Measurements from ENCODE around the gene KCTD1. TPM values are rescaled to one million over a fixed set of nuclear protein-coding genes. Genes with fewer than 3 reads are reported as not detected.

The KCTD1 gene
- total and polyA plus RNA-seq, 2 donors (not counting 1 experiment from before 2014, with no cell fraction given): 2.3 to 5.0 TPM

- Mint-ChIP-seq H3K27ac (no peak overlapping the region), H3K27me3 (peaks cover 27% of the 10 kb centered on the region), H3K4me3 (no peak overlapping the region), H3K9me3 (ENCODE audit: insufficient read depth) (no peaks in the 10 kb centered on the region), H3K4me1 (no peaks in the 10 kb centered on the region)
- H3K27me3 ChIP-seq (replicated peaks in 1 of 4; ENCODE audit: control extremely low read depth in 1 of 4, control insufficient read depth in 3 of 4, insufficient read depth in 4 of 4, low read length in 3 of 4): peaks cover 0 to 4% (median 1%) of the 10 kb centered on the region in 4 experiments
- POLR2A ChIA-PET: no interaction called here
- CTCF ChIA-PET: interaction anchor here (0.6 to 1.5 kb wide), 3 partner anchors 21 to 80 kb away, joined by 3 to 5 read pairs (median 4); no protein-coding TSS in a partner anchor
- H3K9me3 ChIP-seq (ENCODE audit: control extremely low read depth in 1 of 3, control insufficient read depth in 2 of 3, insufficient read depth in 1 of 3, low read length in 2 of 3): no peaks in the 10 kb centered on the region
- no peak overlapping the region for H2AFZ ChIP-seq (ENCODE audit: insufficient read depth, low read depth, low read length, poor library complexity, severe bottlenecking)
- H3K4me1 ChIP-seq (ENCODE audit: control insufficient read depth in 2 of 2, insufficient read depth in 2 of 2, low read length in 2 of 2): no peaks in the 10 kb centered on the region
- no peaks in the 10 kb centered on the region for H3K36me3 ChIP-seq (replicated peaks in 1 of 2; ENCODE audit: control extremely low read depth in 1 of 2, control insufficient read depth in 1 of 2, extremely low read depth in 1 of 2, insufficient read depth in 2 of 2, low read length in 1 of 2)
- ATAC-seq (ENCODE audit: low read depth) (no peak), DNase-seq (no peak)
- no peak overlapping the region for H3K27ac ChIP-seq (ENCODE audit: low read length in 2 of 2)
- H3K4me3 ChIP-seq (ENCODE audit: control extremely low read depth in 1 of 5, extremely low read depth in 1 of 5, insufficient read depth in 1 of 5, low read depth in 2 of 5, low read length in 4 of 5): no peak overlapping the region
- no peaks in the 10 kb centered on the region for H3K79me2 ChIP-seq (ENCODE audit: control insufficient read depth, insufficient read depth, low read length)
- intact Hi-C loops (cut with micrococcal nuclease): no loop called here
- WGBS (ENCODE audit: insufficient coverage): 100% methylated on average over 1 of the region's 5 CpGs
- H3K9ac ChIP-seq (ENCODE audit: low read length): no peak overlapping the region
- TF ChIP-seq EZH2 (IDR thresholded peaks at IDR 0.05; ENCODE audit: borderline replicate concordance, insufficient read depth, low read depth, low read length, poor library complexity, severe bottlenecking) (no peak), CTCF (IDR thresholded peaks at IDR 0.05) (no peak)
- no peaks in the 10 kb centered on the region for H4K20me1 ChIP-seq (ENCODE audit: control insufficient read depth, insufficient read depth, low read length, poor library complexity, severe bottlenecking)
- H3K4me2 ChIP-seq (replicated peaks; ENCODE audit: low read depth, low read length, poor library complexity, severe bottlenecking): no peak overlapping the region
Observed at GRCh38 chr18:26568926-26569665, 20.7 kb upstream of the KCTD1 start.

GRCh38 chr18:26568513-26568912 lies 20.2 kb upstream of the KCTD1 start:
- DNase-seq (no peak), ATAC-seq (ENCODE audit: low read depth) (no peak)
- Histone ChIP-seq H3K79me2 (ENCODE audit: control insufficient read depth, insufficient read depth, low read length) (no peaks in the 10 kb centered on the region), H3K4me1 (ENCODE audit: control insufficient read depth in 2 of 2, insufficient read depth in 2 of 2, low read length in 2 of 2) (no peaks in the 10 kb centered on the region), H3K27me3 (replicated peaks in 1 of 4; ENCODE audit: control extremely low read depth in 1 of 4, control insufficient read depth in 3 of 4, insufficient read depth in 4 of 4, low read length in 3 of 4) (peaks cover 0 to 2% (median 0%) of the 10 kb centered on the region in 4 experiments), H3K27ac (ENCODE audit: low read length in 2 of 2) (no peak overlapping the region), H3K4me3 (ENCODE audit: control extremely low read depth in 1 of 5, extremely low read depth in 1 of 5, insufficient read depth in 1 of 5, low read depth in 2 of 5, low read length in 4 of 5) (no peak overlapping the region), H4K20me1 (ENCODE audit: control insufficient read depth, insufficient read depth, low read length, poor library complexity, severe bottlenecking) (no peaks in the 10 kb centered on the region), H3K36me3 (replicated peaks in 1 of 2; ENCODE audit: control extremely low read depth in 1 of 2, control insufficient read depth in 1 of 2, extremely low read depth in 1 of 2, insufficient read depth in 2 of 2, low read length in 1 of 2) (no peaks in the 10 kb centered on the region), H3K9me3 (ENCODE audit: control extremely low read depth in 1 of 3, control insufficient read depth in 2 of 3, insufficient read depth in 1 of 3, low read length in 2 of 3) (no peaks in the 10 kb centered on the region), H3K9ac (ENCODE audit: low read length) (no peak overlapping the region), H2AFZ (ENCODE audit: insufficient read depth, low read depth, low read length, poor library complexity, severe bottlenecking) (no peak overlapping the region), H3K4me2 (replicated peaks; ENCODE audit: low read depth, low read length, poor library complexity, severe bottlenecking) (no peak overlapping the region)
- Mint-ChIP-seq H3K27ac (no peak overlapping the region), H3K27me3 (peaks cover 28% of the 10 kb centered on the region), H3K9me3 (ENCODE audit: insufficient read depth) (no peaks in the 10 kb centered on the region), H3K4me1 (no peaks in the 10 kb centered on the region), H3K4me3 (no peak overlapping the region)
- intact Hi-C loops (cut with micrococcal nuclease): no loop called here
- ChIA-PET POLR2A (no interaction called here), CTCF (interaction anchor here (1.5 kb wide), 1 partner anchor 81 kb away, joined by 5 read pairs; no protein-coding TSS in a partner anchor)
- WGBS (ENCODE audit: insufficient coverage): no CpG with 5 or more reads among the region's 1 CpG
- TF ChIP-seq CTCF (IDR thresholded peaks at IDR 0.05) (no peak), EZH2 (IDR thresholded peaks at IDR 0.05; ENCODE audit: borderline replicate concordance, insufficient read depth, low read depth, low read length, poor library complexity, severe bottlenecking) (no peak)

Data from B cell (primary cell).